Right atrium auricular region (tissue), 2 donors: ENCODE measurements around the gene ACO1. TPM values are rescaled to one million over a fixed set of nuclear protein-coding genes. Genes with fewer than 3 reads are reported as not detected.

Experiments
- DNase-seq: peaks from one replicate; pipeline ENCODE4 v3.0.0-alpha.2; 2019; ENCODE audit warnings: low spot score
- H3K27ac ChIP-seq, 2 donors: fragments of 200-600 bp; sonication (generic); 1 replicate in 1 of 2; 2 replicates in 1 of 2; pipeline ENCODE4 v1.5.1; 2016 to 2019
- H3K27me3 ChIP-seq, 2 donors: fragments of 200-600 bp; sonication (generic); one replicate each; pipeline versions ENCODE4 v1.5.1 to v1.6.0; 2017 to 2019
- H3K36me3 ChIP-seq: fragments of 200-600 bp; sonication (generic); one replicate; pipeline ENCODE4 v1.5.1; 2016
- H3K4me1 ChIP-seq, 2 donors: fragments of 200-600 bp; sonication (generic); one replicate each; pipeline versions ENCODE4 v1.5.1 to v1.6.0; 2017 to 2019
- H3K4me3 ChIP-seq, 2 donors: fragments of 200-600 bp; sonication (generic); 1 replicate in 1 of 2; 2 replicates in 1 of 2; pipeline ENCODE4 v1.5.1; 2017 to 2019; ENCODE audit warnings: mild to moderate bottlenecking in 1 of 2, moderate library complexity in 1 of 2
- H3K9me3 ChIP-seq, 2 donors: fragments of 200-600 bp; sonication (generic); one replicate each; pipeline ENCODE4 v1.5.1; 2019
- CTCF ChIP-seq, 2 donors: fragments of 200-600 bp; sonication (generic); IDR thresholded peaks; one replicate each; pipeline ENCODE4 v1.5.1; 2019; ENCODE audit warnings: antibody characterized with exemption in 2 of 2
- total RNA-seq, 2 donors: library from RNA; depleted of rRNA; stranded (reverse); fragments of >200 nt; gene quantifications; one replicate each; pipeline ENCODE4 v1.1.0, GENCODE V29; 2016

Gene ACO1
- total RNA-seq, 2 donors from 2014 or later = 37.2 to 43.8 TPM

GRCh38 chr9:32486839-32487562 is 102.6 kb downstream of the ACO1 start:
- Histone ChIP-seq H3K27me3 (no peaks in the 10 kb centered on the region), H3K4me3 (no peak overlapping the region), H3K27ac (no peak overlapping the region), H3K36me3 (peaks cover 38% of the 10 kb centered on the region), H3K4me1 (no peaks in the 10 kb centered on the region), H3K9me3 (no peaks in the 10 kb centered on the region)
- TF ChIP-seq CTCF (IDR thresholded peaks at IDR 0.05) = no peak
- no peak for DNase-seq

GRCh38 chr9:32487981-32488380 is 103.5 kb downstream of the ACO1 start:
- no peak for DNase-seq
- no peak overlapping the region for H3K27ac ChIP-seq
- no peak for TF ChIP-seq CTCF (IDR thresholded peaks at IDR 0.05)
- H3K36me3 ChIP-seq = peaks cover 34% of the 10 kb centered on the region
- H3K9me3 ChIP-seq = no peaks in the 10 kb centered on the region
- H3K4me3 ChIP-seq = no peak overlapping the region
- no peaks in the 10 kb centered on the region for H3K4me1 ChIP-seq
- H3K27me3 ChIP-seq = no peaks in the 10 kb centered on the region

GRCh38 chr9:32490601-32491000 is 106.2 kb downstream of the ACO1 start:
- H3K4me1 ChIP-seq = no peaks in the 10 kb centered on the region
- no peak for DNase-seq
- peaks cover 21% of the 10 kb centered on the region for H3K36me3 ChIP-seq
- no peaks in the 10 kb centered on the region for H3K9me3 ChIP-seq
- H3K27me3 ChIP-seq = no peaks in the 10 kb centered on the region
- no peak overlapping the region for H3K27ac ChIP-seq
- H3K4me3 ChIP-seq = no peak overlapping the region
- no peak for TF ChIP-seq CTCF (IDR thresholded peaks at IDR 0.05)

GRCh38 chr9:32497921-32498320 is 113.5 kb downstream of the ACO1 start:
- no peaks in the 10 kb centered on the region for H3K27me3 ChIP-seq
- TF ChIP-seq CTCF (IDR thresholded peaks at IDR 0.05) = no peak
- H3K27ac ChIP-seq = no peak overlapping the region
- H3K4me3 ChIP-seq = no peak overlapping the region
- H3K9me3 ChIP-seq = no peaks in the 10 kb centered on the region
- no peak for DNase-seq
- no peaks in the 10 kb centered on the region for H3K4me1 ChIP-seq
- H3K36me3 ChIP-seq = peaks cover 7% of the 10 kb centered on the region

GRCh38 chr9:32500768-32501167 is 116.3 kb downstream of the ACO1 start:
- no peaks in the 10 kb centered on the region for H3K27me3 ChIP-seq
- no peak for TF ChIP-seq CTCF (IDR thresholded peaks at IDR 0.05)
- H3K27ac ChIP-seq = no peak overlapping the region
- no peak overlapping the region for H3K4me3 ChIP-seq
- H3K36me3 ChIP-seq = peaks cover 7% of the 10 kb centered on the region
- H3K4me1 ChIP-seq = no peaks in the 10 kb centered on the region
- no peaks in the 10 kb centered on the region for H3K9me3 ChIP-seq
- no peak for DNase-seq

- H3K27me3 ChIP-seq = no peaks in the 10 kb centered on the region
- no peak overlapping the region for H3K27ac ChIP-seq
- no peak for DNase-seq
- no peaks in the 10 kb centered on the region for H3K4me1 ChIP-seq
- TF ChIP-seq CTCF (IDR thresholded peaks at IDR 0.05) = no peak
- H3K4me3 ChIP-seq = no peak overlapping the region
- H3K9me3 ChIP-seq = no peaks in the 10 kb centered on the region
- H3K36me3 ChIP-seq = peaks cover 7% of the 10 kb centered on the region
These were observed 117.4 kb downstream of the ACO1 start for GRCh38 chr9:32501868-32502267.
